HEK293 (cell line): Measurements from ENCODE around the gene PRTN3.

Source experiments
- CTCF ChIA-PET: fragments of 350-600 bp; formaldehyde crosslinking; extraction: SDS; loops from one replicate; lab custom pipeline; 2021; ENCODE audit warnings: antibody characterized with exemption; lab: Yijun Ruan, JAX
- POLR2A ChIA-PET: fragments of 300-600 bp; formaldehyde crosslinking; extraction: SDS; loops from one replicate; lab custom pipeline; 2020; ENCODE audit warnings: antibody characterized with exemption, inconsistent platforms; lab: Yijun Ruan, JAX
- H3K27ac ChIP-seq: fragments of 200-500 bp; sonication (Bioruptor generic); 2 replicates; pipeline ENCODE4 v1.5.1; 2014; ENCODE audit warnings: low read depth, low read length, control low read depth, inconsistent platforms; ENCODE audit errors: extremely low read depth
- H3K36me3 ChIP-seq, 2 experiments: fragments of 200-500 bp in 1 of 2; sonication (Bioruptor generic) in 1 of 2; 1 replicate in 1 of 2; 2 replicates in 1 of 2; pipeline ENCODE4 v1.5.1; 2014 to 2017; ENCODE audit warnings: inconsistent platforms in 2 of 2, low read length in 2 of 2; ENCODE audit not compliant: control insufficient read depth in 2 of 2, insufficient read depth in 1 of 2
- H3K4me1 ChIP-seq: fragments of 200-500 bp; sonication (Bioruptor generic); 2 replicates; pipeline ENCODE4 v1.5.1; 2014; ENCODE audit warnings: mild to moderate bottlenecking, low read length, inconsistent platforms; ENCODE audit not compliant: control insufficient read depth, insufficient read depth
- H3K4me3 ChIP-seq: 2 replicates; pipeline ENCODE4 v1.5.1; 2011; ENCODE audit warnings: low read depth, mild to moderate bottlenecking, control low read depth, low read length, moderate library complexity
- H3K9me3 ChIP-seq: fragments of 200-500 bp; sonication (Bioruptor generic); 2 replicates; pipeline ENCODE4 v1.5.1; 2014; ENCODE audit warnings: low read depth, low read length, inconsistent platforms; ENCODE audit not compliant: control insufficient read depth, insufficient read depth
- BCL6B ChIP-seq: fragments of 450-650 bp; formaldehyde crosslinking; IDR thresholded peaks from 2 replicates; pipeline ENCODE4 v1.5.1; 2017; ENCODE audit warnings: missing biosample characterization, missing genetic modification characterization
- GLIS1 ChIP-seq: fragments of 450-650 bp; formaldehyde crosslinking; IDR thresholded peaks from 2 replicates; pipeline ENCODE4 v1.5.1; 2016; ENCODE audit warnings: missing biosample characterization, missing genetic modification characterization
- KLF1 ChIP-seq: fragments of 450-650 bp; formaldehyde crosslinking; IDR thresholded peaks from 2 replicates; pipeline ENCODE4 v1.5.1; 2016; ENCODE audit warnings: missing biosample characterization, missing genetic modification characterization
- KLF10 ChIP-seq: fragments of 450-650 bp; IDR thresholded peaks from 2 replicates; pipeline ENCODE4 v1.5.1; 2018; ENCODE audit warnings: missing biosample characterization, mild to moderate bottlenecking, missing genetic modification characterization
- KLF16 ChIP-seq: fragments of 450-650 bp; formaldehyde crosslinking; IDR thresholded peaks from 2 replicates; pipeline ENCODE4 v1.5.1; 2017; ENCODE audit warnings: missing biosample characterization, missing genetic modification characterization
- SP2 ChIP-seq: fragments of 450-650 bp; formaldehyde crosslinking; IDR thresholded peaks from 2 replicates; pipeline ENCODE4 v1.5.1; 2016; ENCODE audit warnings: missing biosample characterization, missing genetic modification characterization
- SP3 ChIP-seq: fragments of 450-650 bp; formaldehyde crosslinking; IDR thresholded peaks from 2 replicates; pipeline ENCODE4 v1.5.1; 2016; ENCODE audit warnings: missing biosample characterization, missing genetic modification characterization
- WT1 ChIP-seq: fragments of 450-650 bp; formaldehyde crosslinking; IDR thresholded peaks from 2 replicates; pipeline ENCODE4 v1.5.1; 2016; ENCODE audit warnings: missing biosample characterization, missing genetic modification characterization
- ZBTB10 ChIP-seq: fragments of 450-650 bp; formaldehyde crosslinking; IDR thresholded peaks from 2 replicates; pipeline ENCODE4 v1.5.1; 2016; ENCODE audit warnings: missing biosample characterization, missing genetic modification characterization
- ZBTB17 ChIP-seq: fragments of 450-650 bp; formaldehyde crosslinking; IDR thresholded peaks from 2 replicates; pipeline ENCODE4 v1.5.1; 2016; ENCODE audit warnings: missing biosample characterization, missing genetic modification characterization
- ZFHX2 ChIP-seq: fragments of 450-650 bp; formaldehyde crosslinking; conservative IDR thresholded peaks from 2 replicates; pipeline ENCODE4 v1.5.1; 2016; ENCODE audit warnings: missing biosample characterization, missing genetic modification characterization
- ZNF114 ChIP-seq: fragments of 450-650 bp; formaldehyde crosslinking; IDR thresholded peaks from 2 replicates; pipeline ENCODE4 v1.5.0; 2017; ENCODE audit warnings: missing biosample characterization, missing genetic modification characterization
- ZNF121 ChIP-seq: fragments of 450-650 bp; formaldehyde crosslinking; IDR thresholded peaks from 2 replicates; pipeline ENCODE4 v1.5.1; 2016; ENCODE audit warnings: missing biosample characterization, missing genetic modification characterization
- ZNF16 ChIP-seq: fragments of 450-650 bp; formaldehyde crosslinking; IDR thresholded peaks from 2 replicates; pipeline ENCODE4 v1.5.1; 2016; ENCODE audit warnings: low read depth, missing biosample characterization, missing genetic modification characterization
- ZNF2 ChIP-seq: fragments of 450-650 bp; formaldehyde crosslinking; IDR thresholded peaks from 2 replicates; pipeline ENCODE4 v1.5.1; 2016; ENCODE audit warnings: missing biosample characterization, missing genetic modification characterization
- ZNF23 ChIP-seq: fragments of 450-650 bp; formaldehyde crosslinking; IDR thresholded peaks from 2 replicates; pipeline ENCODE4 v1.5.1; 2016; ENCODE audit warnings: missing biosample characterization, missing genetic modification characterization, borderline replicate concordance
- ZNF335 ChIP-seq: fragments of 450-650 bp; formaldehyde crosslinking; conservative IDR thresholded peaks from 2 replicates; pipeline ENCODE4 v1.5.1; 2016; ENCODE audit warnings: missing biosample characterization, missing genetic modification characterization
- ZNF362 ChIP-seq: fragments of 450-650 bp; formaldehyde crosslinking; IDR thresholded peaks from 2 replicates; pipeline ENCODE4 v1.5.1; 2016; ENCODE audit warnings: missing biosample characterization, missing genetic modification characterization
- ZNF529 ChIP-seq: fragments of 450-650 bp; formaldehyde crosslinking; IDR thresholded peaks from 2 replicates; pipeline ENCODE4 v1.5.1; 2017; ENCODE audit warnings: missing genetic modification characterization, missing biosample characterization; ENCODE audit not compliant: insufficient replicate concordance
- ZNF561 ChIP-seq: fragments of 450-650 bp; IDR thresholded peaks from 2 replicates; pipeline ENCODE4 v1.5.1; 2018; ENCODE audit warnings: missing biosample characterization, missing genetic modification characterization, borderline replicate concordance
- ZNF600 ChIP-seq: fragments of 450-650 bp; formaldehyde crosslinking; IDR thresholded peaks from 2 replicates; pipeline ENCODE4 v1.5.1; 2016; ENCODE audit warnings: missing biosample characterization, missing genetic modification characterization
- ZNF76 ChIP-seq: fragments of 450-650 bp; formaldehyde crosslinking; IDR thresholded peaks from 2 replicates; pipeline ENCODE4; 2016; ENCODE audit warnings: low read depth, missing biosample characterization, missing genetic modification characterization, borderline replicate concordance
- ZNF791 ChIP-seq: fragments of 450-650 bp; formaldehyde crosslinking; IDR thresholded peaks from 2 replicates; pipeline ENCODE4 v1.5.1; 2016; ENCODE audit warnings: missing biosample characterization, missing genetic modification characterization
- ZNF792 ChIP-seq: fragments of 450-650 bp; formaldehyde crosslinking; IDR thresholded peaks from 2 replicates; pipeline ENCODE4 v1.5.1; 2016; ENCODE audit warnings: missing biosample characterization, missing genetic modification characterization
- ZNF830 ChIP-seq: fragments of 450-650 bp; IDR thresholded peaks from 2 replicates; pipeline ENCODE4 v1.5.0; 2018; ENCODE audit warnings: missing biosample characterization, missing genetic modification characterization, low read depth, mild to moderate bottlenecking, moderate library complexity
- ZSCAN18 ChIP-seq: fragments of 450-650 bp; formaldehyde crosslinking; IDR thresholded peaks from 2 replicates; pipeline ENCODE4 v1.5.1; 2016; ENCODE audit warnings: missing biosample characterization, missing genetic modification characterization

Gene PRTN3

GRCh38 chr19:843180-843835 lies 2.5 kb downstream of the PRTN3 start (continued):
- no peak for TF ChIP-seq ZNF23
- 0 out of 2 replicates have a peak, but pooled peaks have one; percentile 33 for TF ChIP-seq ZBTB10
- peak; percentile 65 for TF ChIP-seq GLIS1 (tag by site-specific recombination)
- TF ChIP-seq ZNF791 (tag by site-specific recombination) = no peak
- peak; percentile 94 for TF ChIP-seq ZNF600 (tag by site-specific recombination)
- peak; percentile 87 for TF ChIP-seq ZNF335 (tag by site-specific recombination)

- Histone ChIP-seq H3K4me1 (no peaks in the 10 kb centered on the region; the same call in 1 of the 2 replicates), H3K9me3 (no peaks in the 10 kb centered on the region), H3K4me3 (peak overlapping the region; percentile 7; the same call in 1 of the 2 replicates), H3K36me3 (no peaks in the 10 kb centered on the region), H3K27ac (no peak overlapping the region)
- ChIA-PET POLR2A (no interaction called here), CTCF (interaction anchor here (1.0 kb wide), 1 partner anchor 13 kb away, joined by 3 read pairs; no protein-coding TSS in a partner anchor)
- TF ChIP-seq ZNF792 (tag by site-specific recombination) = peak; percentile 72; the same call in 1 of the 2 replicates
- TF ChIP-seq SP3 (tag by site-specific recombination) = 0 out of 2 replicates have a peak, but pooled peaks have one; percentile 36
- no peak for TF ChIP-seq KLF16
Measured at GRCh38 chr19:843836-844545, 3.2 kb downstream of the PRTN3 start.

- H3K4me1 ChIP-seq = no peaks in the 10 kb centered on the region; the same call in 1 of the 2 replicates
- ChIA-PET CTCF (no interaction called here), POLR2A (no interaction called here)
- no peaks in the 10 kb centered on the region for H3K36me3 ChIP-seq
- no peak overlapping the region for H3K27ac ChIP-seq
- H3K9me3 ChIP-seq = no peaks in the 10 kb centered on the region
- H3K4me3 ChIP-seq = no peak overlapping the region
- TF ChIP-seq ZNF561 (tag by site-specific recombination) (no peak), ZNF76 (tag by site-specific recombination) (no peak), ZSCAN18 (tag by site-specific recombination) (no peak), ZNF2 (no peak), SP2 (no peak), ZFHX2 (0 out of 2 replicates have a peak, but pooled peaks have one; percentile 20), GLIS1 (tag by site-specific recombination) (peak; percentile 43; the same call in 1 of the 2 replicates), ZNF16 (tag by site-specific recombination) (no peak), ZNF121 (peak; percentile 86; the same call in 1 of the 2 replicates), KLF1 (peak; percentile 78), ZNF114 (tag by site-specific recombination) (no peak), ZNF335 (tag by site-specific recombination) (no peak), BCL6B (tag by site-specific recombination) (no peak), ZNF830 (tag by site-specific recombination) (no peak), WT1 (peak; percentile 23; the same call in 1 of the 2 replicates), ZNF529 (tag by site-specific recombination) (no peak), KLF10 (no peak), ZBTB17 (tag by site-specific recombination) (no peak), ZNF362 (tag by site-specific recombination) (peak; percentile 39; the same call in 1 of the 2 replicates)
Measured at GRCh38 chr19:844546-844971, 3.8 kb downstream of the PRTN3 start.
